GM18499 (cell line): ENCODE data around the gene BCAR3.
A peak's percentile ranks its signal among the peaks of the same experiment; 100 is the strongest.

Source experiments
- ATAC-seq: cut with Tn5 transposase; IDR thresholded peaks from one replicate; pipeline ENCODE4 v1.9.1; 2021; ENCODE audit warnings: moderate number of reproducible peaks; ENCODE audit not compliant: insufficient read depth, unreplicated experiment

Gene BCAR3

GRCh38 chr1:93620172-93620840 is 61.3 kb downstream of the BCAR3 start:
- ATAC-seq: no peak

- ATAC-seq: no peak
Measured at GRCh38 chr1:93619507-93620171, 62.0 kb downstream of the BCAR3 start.

GRCh38 chr1:93617670-93618499 is 63.8 kb downstream of the BCAR3 start:
- no peak for ATAC-seq

GRCh38 chr1:93616996-93617669 is 64.5 kb downstream of the BCAR3 start:
- no peak for ATAC-seq

- ATAC-seq: no peak
Measured at GRCh38 chr1:93616221-93616995, 65.2 kb downstream of the BCAR3 start.

- peak; percentile 82 for ATAC-seq
Measured at GRCh38 chr1:93615582-93616150, 66.0 kb downstream of the BCAR3 start.

GRCh38 chr1:93614986-93615581 is 66.6 kb downstream of the BCAR3 start:
- ATAC-seq: peak; percentile 35

- ATAC-seq: no peak
Measured at GRCh38 chr1:93614541-93614940, 67.1 kb downstream of the BCAR3 start.

GRCh38 chr1:93613898-93614297 is 67.7 kb downstream of the BCAR3 start:
- ATAC-seq: no peak

GRCh38 chr1:93612510-93612909 is 69.1 kb downstream of the BCAR3 start:
- no peak for ATAC-seq

GRCh38 chr1:93611668-93612067 is 70.0 kb downstream of the BCAR3 start:
- no peak for ATAC-seq

- no peak for ATAC-seq
Measured at GRCh38 chr1:93609536-93609935, 72.1 kb downstream of the BCAR3 start.

- ATAC-seq: no peak
Measured at GRCh38 chr1:93608187-93609109, 73.2 kb downstream of the BCAR3 start.

- peak; percentile 87 for ATAC-seq
Measured at GRCh38 chr1:93607814-93608186, 73.8 kb downstream of the BCAR3 start.

- ATAC-seq: no peak
Measured at GRCh38 chr1:93605812-93606512, 75.7 kb downstream of the BCAR3 start.

- no peak for ATAC-seq
Measured at GRCh38 chr1:93605026-93605568, 76.5 kb downstream of the BCAR3 start.

GRCh38 chr1:93604411-93604810 is 77.2 kb downstream of the BCAR3 start:
- no peak for ATAC-seq
